IMR-90 (cell line): ENCODE data around the gene NXPH4. TPM values are rescaled to one million over a fixed set of nuclear protein-coding genes. Genes with fewer than 3 reads are reported as not detected.

Experiments
- ATAC-seq: fragments of 200-7000 bp; cut with Tn5 transposase; 2 replicates; pipeline ENCODE4 v1.9.1; 2020; ENCODE audit warnings: low read depth, mild to moderate bottlenecking, moderate library complexity
- BruUV-seq: library from RNA; stranded (reverse); fragments of 400-500 nt; replicated peaks from 2 replicates; lab custom pipeline; 2021; lab: Mats Ljungman, UMichigan
- CTCF ChIA-PET: fragments of 300-600 bp; formaldehyde crosslinking; extraction: SDS; loops from one replicate; lab custom pipeline; 2021; ENCODE audit warnings: antibody characterized with exemption; lab: Yijun Ruan, JAX
- POLR2A ChIA-PET: fragments of 300-600 bp; sonication (Branson Sonifier 250); formaldehyde crosslinking; loops from one replicate; lab custom pipeline; 2022; ENCODE audit warnings: antibody characterized with exemption; ENCODE audit not compliant: unreplicated experiment; lab: Charles Lee
- DNase-seq: peaks from one replicate; pipeline ENCODE4 v3.0.0; 2013
- H2AFZ ChIP-seq: replicated peaks from 2 replicates; pipeline ENCODE3; 2013; ENCODE audit warnings: low read length, mild to moderate bottlenecking; ENCODE audit not compliant: poor library complexity
- H2AK5ac ChIP-seq: 2 replicates; pipeline ENCODE4 v1.6.1; 2013; ENCODE audit warnings: low read depth, low read length, inconsistent platforms
- H2AK9ac ChIP-seq: replicated peaks from 2 replicates; pipeline ENCODE3; 2013; ENCODE audit warnings: mild to moderate bottlenecking, low read depth, low read length, moderate library complexity; ENCODE audit not compliant: poor library complexity
- H2BK120ac ChIP-seq: 2 replicates; pipeline ENCODE4 v1.6.1; 2013; ENCODE audit warnings: low read depth, low read length, inconsistent platforms
- H2BK15ac ChIP-seq: 3 replicates; pipeline ENCODE4 v1.6.1; 2013; ENCODE audit warnings: low read depth, low read length, inconsistent platforms
- H2BK20ac ChIP-seq: 2 replicates; pipeline ENCODE4 v1.6.1; 2013; ENCODE audit warnings: low read depth, mild to moderate bottlenecking, inconsistent platforms, low read length, moderate library complexity
- H2BK5ac ChIP-seq: 2 replicates; pipeline ENCODE4 v1.6.1; 2013; ENCODE audit warnings: mild to moderate bottlenecking, low read depth, low read length, inconsistent platforms; ENCODE audit not compliant: poor library complexity, severe bottlenecking
- H3K14ac ChIP-seq: replicated peaks from 2 replicates; pipeline ENCODE4 v1.6.1; 2013; ENCODE audit warnings: low read depth, low read length, inconsistent platforms
- H3K18ac ChIP-seq: 2 replicates; pipeline ENCODE4 v1.6.1; 2013; ENCODE audit warnings: low read depth, low read length, control low read depth
- H3K23ac ChIP-seq: 2 replicates; pipeline ENCODE4 v1.6.1; 2013; ENCODE audit warnings: low read depth, low read length, inconsistent platforms
- H3K27ac ChIP-seq: 2 replicates; pipeline ENCODE4 v1.5.1; 2013; ENCODE audit warnings: mild to moderate bottlenecking, control low read depth, low read length; ENCODE audit not compliant: insufficient read depth
- H3K27me3 ChIP-seq: 2 replicates; pipeline ENCODE4 v1.6.1; 2013; ENCODE audit warnings: low read length; ENCODE audit not compliant: control insufficient read depth, insufficient read depth
- H3K36me3 ChIP-seq: 2 replicates; pipeline ENCODE4 v1.6.1; 2013; ENCODE audit warnings: low read length, mixed read lengths; ENCODE audit not compliant: control insufficient read depth, insufficient read depth
- H3K4ac ChIP-seq: 2 replicates; pipeline ENCODE4 v1.6.1; 2013; ENCODE audit warnings: low read depth, low read length, inconsistent platforms
- H3K4me1 ChIP-seq: 2 replicates; pipeline ENCODE4 v1.6.1; 2013; ENCODE audit warnings: low read length, mixed read lengths; ENCODE audit not compliant: control insufficient read depth, insufficient read depth
- H3K4me2 ChIP-seq: 2 replicates; pipeline ENCODE4 v1.6.1; 2013; ENCODE audit warnings: low read depth, mild to moderate bottlenecking, control low read depth, low read length, moderate library complexity
- H3K4me3 ChIP-seq: 2 replicates; pipeline ENCODE4 v1.5.1; 2013; ENCODE audit warnings: low read depth, mild to moderate bottlenecking, control low read depth, low read length, moderate library complexity; ENCODE audit not compliant: insufficient read depth
- H3K56ac ChIP-seq: 2 replicates; pipeline ENCODE4 v1.6.1; 2013; ENCODE audit warnings: low read length, inconsistent platforms; ENCODE audit not compliant: insufficient read depth; ENCODE audit errors: extremely low read depth
- H3K79me1 ChIP-seq, 2 experiments: 2 replicates each; pipeline ENCODE4 v1.6.1; 2013; ENCODE audit warnings: low read length in 2 of 2, inconsistent platforms in 1 of 2, low read depth in 1 of 2
- H3K9ac ChIP-seq: 2 replicates; pipeline ENCODE4 v1.6.1; 2013; ENCODE audit warnings: low read depth, low read length, control low read depth
- H3K9me1 ChIP-seq: 2 replicates; pipeline ENCODE4 v1.6.1; 2013; ENCODE audit warnings: low read length, inconsistent platforms; ENCODE audit not compliant: insufficient read depth
- H3K9me3 ChIP-seq: 2 replicates; pipeline ENCODE4 v1.6.1; 2013; ENCODE audit warnings: low read length; ENCODE audit not compliant: control insufficient read depth, insufficient read depth
- H4K20me1 ChIP-seq: 2 replicates; pipeline ENCODE4 v1.6.1; 2013; ENCODE audit warnings: low read length, inconsistent platforms; ENCODE audit not compliant: insufficient read depth
- H4K5ac ChIP-seq: 2 replicates; pipeline ENCODE4 v1.6.1; 2013; ENCODE audit warnings: mild to moderate bottlenecking, low read depth, low read length, control low read depth
- H4K8ac ChIP-seq, 2 experiments: 2 replicates each; pipeline ENCODE4 v1.6.1; 2013; ENCODE audit warnings: low read depth in 2 of 2, low read length in 2 of 2, control low read depth in 1 of 2, inconsistent platforms in 1 of 2
- H4K91ac ChIP-seq: 2 replicates; pipeline ENCODE4 v1.6.1; 2013; ENCODE audit warnings: low read depth, low read length, inconsistent platforms; ENCODE audit not compliant: insufficient read depth
- BHLHE40 ChIP-seq: fragments of 150-350 bp; IDR thresholded peaks from 2 replicates; pipeline ENCODE4 v1.6.1; 2016; ENCODE audit warnings: mild to moderate bottlenecking, low read depth, low read length
- CEBPB ChIP-seq: IDR thresholded peaks from 2 replicates; pipeline ENCODE4 v1.6.1; 2012; ENCODE audit warnings: low read depth, low read length, improper control_type of control experiment
- CHD1 ChIP-seq: IDR thresholded peaks from 2 replicates; pipeline ENCODE4 v1.6.1; 2012; ENCODE audit warnings: low read depth, low read length, improper control_type of control experiment
- FOS ChIP-seq: fragments of 150-350 bp; IDR thresholded peaks from 2 replicates; pipeline ENCODE4 v1.6.1; 2016; ENCODE audit warnings: low read depth, low read length
- MAZ ChIP-seq: IDR thresholded peaks from 2 replicates; pipeline ENCODE4 v1.6.1; 2012; ENCODE audit warnings: low read depth, mild to moderate bottlenecking, low read length, improper control_type of control experiment, moderate library complexity, borderline replicate concordance
- MXI1 ChIP-seq: IDR thresholded peaks from 2 replicates; pipeline ENCODE4 v1.6.1; 2012; ENCODE audit warnings: low read depth, mild to moderate bottlenecking, low read length, moderate library complexity, borderline replicate concordance
- RCOR1 ChIP-seq: IDR thresholded peaks from 2 replicates; pipeline ENCODE4 v1.6.1; 2012; ENCODE audit warnings: mild to moderate bottlenecking, low read length, improper control_type of control experiment; ENCODE audit not compliant: insufficient replicate concordance
- RFX5 ChIP-seq: IDR thresholded peaks from 2 replicates; pipeline ENCODE4 v1.8.0; 2012; ENCODE audit warnings: low read depth, mild to moderate bottlenecking, low read length, moderate library complexity
- whole genome bisulfite sequencing, 2 experiments: methylation state at CpG; one replicate each; pipeline versions ENCODE4 v1.1.5 to v1.1.7; 2013; ENCODE audit warnings: missing lambda C conversion rate in 2 of 2; ENCODE audit not compliant: insufficient read length in 1 of 2; ENCODE audit errors: extremely low coverage in 2 of 2; 5-methylcytosine and 5-hydroxymethylcytosine counted together
- dilution Hi-C: fragments of 300-500 bp; cut with HindIII; formaldehyde crosslinking; loops from one replicate; pipeline ENCODE4 v1.14.3; 2018; ENCODE audit warnings: low sequenced_read_pairs; ENCODE audit not compliant: unreplicated experiment
- in situ Hi-C: fragments of 300-500 bp; cut with MboI; formaldehyde crosslinking; loops from 3 replicates; pipeline ENCODE4 v1.14.3; 2019; ENCODE audit warnings: low sequenced_read_pairs, inconsistent platforms, mixed read lengths
- intact Hi-C: fragments of 100-400 bp; cut with micrococcal nuclease; formaldehyde crosslinking; loops from 2 replicates; pipeline ENCODE4 v1.10.0; 2022
- polyA plus RNA-seq, 3 experiments: library from polyadenylated mRNA; depleted of rRNA; stranded (reverse); fragments of >200 nt; gene quantifications; 2 replicates each; pipeline ENCODE4 v1.2.3, GENCODE V29; 2012; ENCODE audit warnings: low replicate concordance in 1 of 3
- total RNA-seq: library from RNA; depleted of rRNA; stranded (reverse); fragments of >200 nt; gene quantifications from 2 replicates; pipeline ENCODE4 v1.2.3, GENCODE V29; 2012
- TF ChIP-seq, protein P1 (sequence below): fragments of 150-350 bp; IDR thresholded peaks from 2 replicates; pipeline ENCODE4 v1.6.1; 2016; ENCODE audit warnings: low read depth, mild to moderate bottlenecking, low read length, moderate library complexity, borderline replicate concordance
- TF ChIP-seq, protein P2 (sequence below): conservative IDR thresholded peaks from 2 replicates; pipeline ENCODE4 v1.5.1; 2012; ENCODE audit warnings: mild to moderate bottlenecking, low read depth, low read length, improper control_type of control experiment
- TF ChIP-seq, protein P3 (sequence below): fragments of 150-350 bp; IDR thresholded peaks from 2 replicates; pipeline ENCODE4 v1.6.1; 2017; ENCODE audit warnings: mild to moderate bottlenecking, antibody characterized with exemption, low read length, low read depth

The NXPH4 gene
- total and polyA plus RNA-seq, 2 of the 4 experiments (the other 2 are of a cell fraction): 0.36 to 3.8 TPM

DNA sequence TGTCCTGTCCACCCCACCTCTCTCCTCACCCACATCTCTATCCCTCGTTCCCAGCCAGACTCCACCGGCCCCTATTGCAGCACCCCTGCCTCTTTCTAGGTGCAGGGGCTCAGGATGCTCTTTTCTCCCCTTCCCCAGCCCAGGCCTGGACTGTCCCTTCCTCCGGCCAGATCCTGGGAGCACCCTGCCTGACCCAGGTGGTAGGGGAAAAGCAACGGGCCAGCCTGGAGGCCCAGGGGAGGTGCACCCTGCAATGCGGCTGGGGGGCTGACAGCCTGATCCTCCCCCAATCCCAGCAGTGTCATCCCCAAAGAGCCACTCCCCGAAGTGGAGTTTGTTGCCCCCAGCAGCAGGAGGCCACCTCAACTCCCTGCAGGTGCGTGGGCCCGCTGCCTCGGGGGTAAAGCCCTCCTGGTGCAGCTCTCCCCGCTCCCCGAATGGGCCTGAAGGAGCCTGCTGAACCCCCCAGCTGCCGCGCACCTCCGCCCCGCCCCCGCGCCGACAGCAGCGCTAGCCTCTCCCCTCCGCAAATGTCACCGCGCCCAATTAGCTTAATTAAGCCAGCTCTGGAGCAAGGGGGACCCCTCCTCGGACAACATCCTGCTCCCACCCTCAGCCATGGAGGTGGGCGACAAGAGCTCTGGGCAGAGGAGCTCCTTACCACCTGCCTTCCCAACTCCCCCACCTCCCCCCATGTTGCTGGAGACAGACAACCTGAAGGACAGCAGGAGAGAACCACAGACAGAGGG lies 4.7 kb downstream of the NXPH4 start:
- CTCF ChIA-PET: no interaction called here
- H4K20me1 ChIP-seq: peaks cover 18% of the 10 kb centered on the region
- H3K4me2 ChIP-seq: no peak overlapping the region
- H2BK20ac ChIP-seq: no peak overlapping the region
- no peak for ATAC-seq
- H2AK5ac ChIP-seq: no peak overlapping the region
- H3K36me3 ChIP-seq: no peaks in the 10 kb centered on the region
- no peak for DNase-seq
- H3K27me3 ChIP-seq: peaks cover 61% of the 10 kb centered on the region
- H2AFZ ChIP-seq: no peak overlapping the region
- no peaks in the 10 kb centered on the region for H3K9me3 ChIP-seq
- no peak overlapping the region for H2AK9ac ChIP-seq
- peaks cover 5% of the 10 kb centered on the region; the same call in 1 of the 2 replicates for H3K4me1 ChIP-seq
- H2BK5ac ChIP-seq: no peak overlapping the region
- H3K9me1 ChIP-seq: no peaks in the 10 kb centered on the region
- WGBS, 2 experiments: 17% methylated on average over 5 of the region's 24 CpGs; no CpG with 5 or more reads in 1 of the 2 experiments
- H3K9ac ChIP-seq: no peak overlapping the region
- dilution Hi-C loops: no loop called here
- H4K91ac ChIP-seq: no peak overlapping the region
- TF ChIP-seq, protein P1, sequence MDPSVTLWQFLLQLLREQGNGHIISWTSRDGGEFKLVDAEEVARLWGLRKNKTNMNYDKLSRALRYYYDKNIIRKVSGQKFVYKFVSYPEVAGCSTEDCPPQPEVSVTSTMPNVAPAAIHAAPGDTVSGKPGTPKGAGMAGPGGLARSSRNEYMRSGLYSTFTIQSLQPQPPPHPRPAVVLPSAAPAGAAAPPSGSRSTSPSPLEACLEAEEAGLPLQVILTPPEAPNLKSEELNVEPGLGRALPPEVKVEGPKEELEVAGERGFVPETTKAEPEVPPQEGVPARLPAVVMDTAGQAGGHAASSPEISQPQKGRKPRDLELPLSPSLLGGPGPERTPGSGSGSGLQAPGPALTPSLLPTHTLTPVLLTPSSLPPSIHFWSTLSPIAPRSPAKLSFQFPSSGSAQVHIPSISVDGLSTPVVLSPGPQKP: no peak
- TF ChIP-seq RCOR1: no peak
- TF ChIP-seq, protein P2, sequence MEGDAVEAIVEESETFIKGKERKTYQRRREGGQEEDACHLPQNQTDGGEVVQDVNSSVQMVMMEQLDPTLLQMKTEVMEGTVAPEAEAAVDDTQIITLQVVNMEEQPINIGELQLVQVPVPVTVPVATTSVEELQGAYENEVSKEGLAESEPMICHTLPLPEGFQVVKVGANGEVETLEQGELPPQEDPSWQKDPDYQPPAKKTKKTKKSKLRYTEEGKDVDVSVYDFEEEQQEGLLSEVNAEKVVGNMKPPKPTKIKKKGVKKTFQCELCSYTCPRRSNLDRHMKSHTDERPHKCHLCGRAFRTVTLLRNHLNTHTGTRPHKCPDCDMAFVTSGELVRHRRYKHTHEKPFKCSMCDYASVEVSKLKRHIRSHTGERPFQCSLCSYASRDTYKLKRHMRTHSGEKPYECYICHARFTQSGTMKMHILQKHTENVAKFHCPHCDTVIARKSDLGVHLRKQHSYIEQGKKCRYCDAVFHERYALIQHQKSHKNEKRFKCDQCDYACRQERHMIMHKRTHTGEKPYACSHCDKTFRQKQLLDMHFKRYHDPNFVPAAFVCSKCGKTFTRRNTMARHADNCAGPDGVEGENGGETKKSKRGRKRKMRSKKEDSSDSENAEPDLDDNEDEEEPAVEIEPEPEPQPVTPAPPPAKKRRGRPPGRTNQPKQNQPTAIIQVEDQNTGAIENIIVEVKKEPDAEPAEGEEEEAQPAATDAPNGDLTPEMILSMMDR: no peak
- TF ChIP-seq, protein P3, sequence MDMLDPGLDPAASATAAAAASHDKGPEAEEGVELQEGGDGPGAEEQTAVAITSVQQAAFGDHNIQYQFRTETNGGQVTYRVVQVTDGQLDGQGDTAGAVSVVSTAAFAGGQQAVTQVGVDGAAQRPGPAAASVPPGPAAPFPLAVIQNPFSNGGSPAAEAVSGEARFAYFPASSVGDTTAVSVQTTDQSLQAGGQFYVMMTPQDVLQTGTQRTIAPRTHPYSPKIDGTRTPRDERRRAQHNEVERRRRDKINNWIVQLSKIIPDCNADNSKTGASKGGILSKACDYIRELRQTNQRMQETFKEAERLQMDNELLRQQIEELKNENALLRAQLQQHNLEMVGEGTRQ: no peak
- TF ChIP-seq RFX5: no peak
- TF ChIP-seq CEBPB: no peak
- no peak for TF ChIP-seq FOS
- no peak for TF ChIP-seq BHLHE40
- TF ChIP-seq MXI1: no peak
- no peak for TF ChIP-seq MAZ
- TF ChIP-seq CHD1: no peak
- H4K8ac ChIP-seq: no peak overlapping the region
- peaks cover 0 to 7% of the 10 kb centered on the region in 2 experiments; a peak in 1 of 4 replicates for H3K79me1 ChIP-seq
- no peak overlapping the region for H2BK120ac ChIP-seq
- H4K5ac ChIP-seq: no peak overlapping the region
- no peak overlapping the region for H3K27ac ChIP-seq
- H3K4ac ChIP-seq: no peak overlapping the region
- H3K14ac ChIP-seq: no peak overlapping the region
- no peak overlapping the region for H2BK15ac ChIP-seq
- POLR2A ChIA-PET: no interaction called here
- H3K4me3 ChIP-seq: no peak overlapping the region
- intact Hi-C loops: no loop called here
- BruUV-seq: no TSS peak
- no peak overlapping the region for H3K56ac ChIP-seq
- in situ Hi-C loops: no loop called here
- no peak overlapping the region for H3K23ac ChIP-seq
- no peak overlapping the region for H3K18ac ChIP-seq
